ENCODE results near the gene AKAP9.
"Not testable (repeated sequence)": the region's sequence is repeated elsewhere in the genome, so short reads cannot be mapped to it uniquely, and the experiment has no call there.

The AKAP9 gene

DNA sequence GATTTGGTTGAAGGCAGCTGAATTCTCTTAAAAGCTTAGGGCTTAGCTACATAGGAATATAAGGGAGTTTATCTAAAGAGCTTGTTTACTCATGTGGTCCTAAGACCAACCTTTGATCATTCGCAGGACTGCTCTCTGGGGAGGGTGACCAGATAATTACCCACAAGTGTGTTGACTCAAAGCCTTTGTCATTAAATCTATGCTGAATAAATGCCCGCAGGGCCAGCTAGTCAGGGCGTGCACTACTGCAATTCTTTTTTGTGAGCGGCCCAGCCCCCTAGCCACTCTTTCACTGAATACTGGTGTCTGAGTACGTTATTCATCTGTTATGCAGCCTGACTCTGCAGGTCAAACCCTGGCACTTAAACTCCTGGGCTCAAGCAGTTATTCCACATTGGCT lies 69.6 kb downstream of the AKAP9 start:
- no peak for DNase-seq (ENCODE audit: low spot score)

DNA sequence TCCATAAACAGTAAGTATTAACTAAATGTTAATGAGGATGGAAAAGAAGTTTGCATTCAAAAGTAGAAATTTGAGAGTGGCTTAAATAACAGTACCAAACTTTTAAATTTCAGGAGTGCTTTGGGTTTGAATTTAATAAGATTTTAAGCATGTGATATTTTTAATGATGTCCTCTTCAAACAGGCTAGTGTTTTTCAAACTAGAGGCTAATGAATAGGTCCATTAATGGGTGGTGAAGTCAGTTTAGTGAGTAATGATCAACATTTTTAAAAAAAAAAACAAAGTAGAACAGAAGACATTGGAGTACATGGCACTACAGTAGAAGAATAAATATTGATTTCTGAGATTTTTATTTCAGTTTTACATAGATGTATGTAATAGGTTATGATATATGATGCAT lies 72.9 kb downstream of the AKAP9 start:
- no peak for DNase-seq (ENCODE audit: low spot score)

DNA sequence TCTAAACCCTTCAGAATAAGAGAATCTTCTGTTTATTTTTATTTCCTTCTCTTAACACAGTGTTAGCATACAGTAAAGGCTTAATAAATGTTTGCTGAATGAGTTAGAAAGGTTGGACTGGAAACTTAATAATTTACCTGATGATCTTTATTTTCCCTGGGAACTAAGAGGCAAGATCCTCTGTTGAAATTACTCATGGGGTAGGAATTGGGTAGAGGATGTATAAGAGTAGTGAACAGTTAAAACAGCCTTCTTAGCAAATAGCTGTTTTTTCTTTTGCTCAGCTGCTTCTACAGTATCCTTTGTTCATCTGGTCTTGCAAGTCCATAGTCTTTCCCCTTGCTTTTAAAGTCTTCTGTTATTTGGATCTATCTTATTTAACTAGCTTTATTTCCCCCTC lies 80.0 kb downstream of the AKAP9 start:
- no peak for DNase-seq (ENCODE audit: low spot score)

DNA sequence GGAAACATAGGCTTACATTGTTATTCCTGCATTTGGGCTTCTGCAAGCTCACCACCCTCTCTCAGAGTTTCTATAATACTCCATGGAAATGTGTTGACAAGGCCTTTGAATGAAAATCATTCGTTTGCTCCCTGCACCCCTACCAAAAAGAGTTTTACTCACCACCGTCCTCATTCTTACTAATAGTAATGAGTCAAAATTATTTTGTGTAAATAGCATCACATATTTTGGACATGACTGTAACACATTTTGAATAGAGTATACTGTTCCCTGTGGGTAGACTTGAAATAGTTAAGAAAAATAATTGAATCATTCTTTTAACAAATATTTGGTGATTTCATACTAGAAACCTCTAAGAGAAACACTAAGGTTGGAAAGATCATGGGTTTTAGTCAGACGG lies 84.6 kb downstream of the AKAP9 start:
- DNase-seq (ENCODE audit: low spot score), result no peak

DNA sequence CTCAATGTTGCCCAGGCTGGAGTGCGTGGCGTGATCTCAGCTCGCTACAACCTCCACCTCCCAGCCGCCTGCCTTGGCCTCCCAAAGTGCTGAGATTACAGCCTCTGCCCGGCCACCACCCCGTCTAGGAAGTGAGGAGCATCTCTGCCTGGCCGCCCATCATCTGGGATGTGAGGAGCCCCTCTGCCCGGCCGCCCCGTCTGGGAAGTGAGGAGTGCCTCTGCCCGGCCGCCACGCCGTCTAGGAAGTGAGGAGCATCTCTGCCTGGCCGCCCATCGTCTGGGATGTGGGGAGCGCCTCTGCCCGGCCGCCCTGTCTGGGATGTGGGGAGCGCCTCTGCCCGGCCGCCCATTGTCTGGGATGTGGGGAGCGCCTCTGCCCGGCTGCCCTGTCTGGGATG lies 86.0 kb downstream of the AKAP9 start:
- not testable (repeated sequence) for DNase-seq (ENCODE audit: low spot score)

DNA sequence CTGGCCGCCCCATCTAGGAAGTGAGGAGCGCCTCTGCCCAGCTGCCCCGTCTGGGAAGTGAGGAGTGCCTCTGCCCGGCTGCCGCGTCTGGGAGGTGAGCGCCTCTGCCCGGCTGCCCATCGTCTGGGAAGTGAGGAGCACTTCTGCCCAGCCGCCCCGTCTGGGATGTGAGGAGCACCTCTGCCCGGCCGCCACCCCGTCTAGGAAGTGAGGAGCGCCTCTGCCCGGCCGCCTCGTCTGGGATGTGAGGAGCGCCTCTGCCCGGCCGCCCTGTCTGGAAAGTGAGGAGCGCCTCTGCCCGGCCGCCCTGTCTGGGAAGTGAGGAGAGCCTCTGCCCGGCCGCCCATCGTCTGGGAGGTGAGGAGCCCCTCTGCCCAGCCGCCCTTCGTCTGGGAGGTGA lies 86.5 kb downstream of the AKAP9 start:
- DNase-seq (ENCODE audit: low spot score), result not testable (repeated sequence)

DNA sequence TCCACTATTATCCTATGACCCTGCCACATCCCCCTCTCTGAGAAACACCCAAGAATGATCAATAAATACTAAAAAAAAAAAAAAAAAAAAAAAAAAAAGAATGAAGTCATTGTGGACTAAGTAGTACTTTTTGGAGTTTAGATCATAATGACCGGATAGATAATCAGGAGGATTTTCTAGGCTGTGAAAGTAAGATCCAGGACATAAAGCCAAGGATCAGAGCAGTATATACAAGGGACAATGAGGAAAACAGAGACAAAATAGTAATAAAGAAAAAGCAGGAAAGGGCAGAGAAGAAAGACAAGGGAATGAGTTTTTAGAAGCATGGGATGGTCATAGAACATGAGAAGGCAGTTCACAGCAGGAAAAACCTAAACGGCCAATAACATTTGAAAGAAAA lies 87.6 kb downstream of the AKAP9 start:
- no peak for DNase-seq (ENCODE audit: low spot score)

DNA sequence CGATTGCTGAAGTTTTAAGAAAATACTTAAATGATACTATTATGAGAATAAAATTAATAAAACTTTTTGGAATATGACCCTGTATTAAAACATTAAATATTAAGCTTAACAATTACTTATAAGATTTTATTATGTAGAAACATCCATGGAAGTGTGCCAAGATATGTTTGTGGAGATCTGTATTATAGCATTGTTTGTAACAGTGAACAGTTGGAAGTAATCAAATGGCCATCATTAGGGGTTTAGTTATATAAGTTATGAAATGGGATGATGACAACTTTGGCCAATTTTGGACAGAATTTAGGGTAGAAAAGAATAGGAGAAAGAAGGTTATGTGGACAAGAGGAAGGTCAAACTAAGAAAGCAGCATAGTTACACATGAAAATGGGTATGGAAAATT lies 88.0 kb downstream of the AKAP9 start:
- DNase-seq (ENCODE audit: low spot score), result no peak

DNA sequence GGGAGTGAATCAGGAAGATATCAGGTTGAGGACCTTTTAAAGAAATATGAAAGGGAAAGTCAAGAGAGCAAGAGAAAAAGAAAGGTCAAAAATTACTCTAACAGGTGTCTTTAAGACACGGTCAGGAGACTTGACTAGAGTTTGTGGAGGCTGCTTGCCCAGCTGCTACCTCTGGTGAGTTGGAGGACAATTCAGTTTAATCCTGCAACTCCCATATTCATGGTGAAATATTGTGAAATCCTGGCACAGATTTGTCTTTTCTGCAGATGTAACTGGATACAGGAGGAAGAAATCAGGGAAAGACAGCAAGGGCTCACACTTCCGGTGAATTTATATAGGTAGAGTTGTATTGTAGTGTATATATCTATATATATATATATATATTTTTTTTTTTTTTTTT lies 93.5 kb downstream of the AKAP9 start:
- no peak for DNase-seq (ENCODE audit: low spot score)

DNA sequence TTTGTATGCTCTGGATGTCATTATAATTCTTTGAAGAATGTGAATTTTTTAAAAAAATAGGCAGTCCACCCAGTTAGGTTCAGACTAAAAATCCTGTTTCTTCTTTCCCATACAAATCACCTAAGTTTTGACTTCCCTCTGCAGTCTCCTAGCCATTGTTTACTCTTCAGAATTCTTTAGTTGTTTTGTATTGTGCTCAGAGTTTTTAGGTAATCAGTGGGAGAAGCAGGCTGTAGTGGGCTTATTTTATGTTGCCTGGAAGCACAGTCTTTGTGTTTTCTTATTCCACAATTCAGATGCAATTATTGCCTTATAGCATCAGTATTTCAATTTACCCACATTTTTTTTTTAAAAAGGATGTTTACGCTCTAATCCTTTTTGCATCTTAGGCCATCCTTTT lies 94.9 kb downstream of the AKAP9 start:
- DNase-seq (ENCODE audit: low spot score), result no peak

DNA sequence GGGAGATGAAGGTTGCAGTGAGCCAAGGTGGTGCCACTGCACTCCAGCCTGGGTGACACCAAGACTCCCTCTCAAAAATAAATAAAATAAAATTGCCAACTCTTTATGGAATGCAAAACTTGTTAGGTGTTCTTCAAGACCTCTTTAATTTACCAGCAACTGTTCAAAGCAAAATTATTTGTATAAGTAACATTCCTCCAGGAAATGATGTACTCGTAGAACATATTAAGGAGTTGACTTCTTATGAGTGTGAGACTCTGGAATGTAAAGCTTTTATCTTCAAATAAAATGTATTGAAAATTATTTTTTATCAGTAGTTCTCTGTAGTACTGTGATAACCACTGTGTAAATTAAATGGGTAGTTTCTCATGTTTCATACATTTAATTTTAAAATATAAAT lies 99.2 kb downstream of the AKAP9 start:
- DNase-seq (ENCODE audit: low spot score), result no peak

DNA sequence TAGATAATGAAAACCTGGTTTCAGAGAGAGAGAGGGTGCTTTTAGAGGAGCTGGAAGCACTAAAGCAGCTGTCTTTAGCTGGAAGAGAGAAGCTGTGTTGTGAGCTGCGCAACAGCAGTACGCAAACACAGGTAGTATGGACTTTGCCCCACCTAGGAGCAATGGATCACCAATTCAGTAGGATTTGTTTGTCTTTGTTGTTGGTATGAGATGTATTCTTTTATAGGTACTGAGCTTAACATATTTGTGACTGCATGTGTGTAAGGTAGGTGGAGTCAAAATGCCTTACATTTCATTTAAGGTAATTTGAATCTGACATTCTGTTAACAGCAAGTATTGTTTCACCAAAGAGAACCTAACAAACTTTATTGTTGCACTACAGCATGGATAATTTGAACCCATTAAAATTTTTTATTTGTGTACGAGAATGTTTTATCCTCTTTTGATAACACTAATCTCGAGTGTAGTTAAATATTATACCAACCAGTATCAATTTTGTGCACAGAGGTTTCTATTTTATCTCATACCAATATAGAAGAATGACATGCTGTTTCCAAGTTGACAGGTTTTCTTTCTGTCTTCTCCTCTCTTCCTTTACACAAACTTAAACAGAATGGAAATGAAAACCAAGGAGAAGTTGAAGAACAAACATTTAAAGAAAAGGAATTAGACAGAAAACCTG lies 101.5 kb downstream of the AKAP9 start:
- DNase-seq (ENCODE audit: low spot score), result no peak

DNA sequence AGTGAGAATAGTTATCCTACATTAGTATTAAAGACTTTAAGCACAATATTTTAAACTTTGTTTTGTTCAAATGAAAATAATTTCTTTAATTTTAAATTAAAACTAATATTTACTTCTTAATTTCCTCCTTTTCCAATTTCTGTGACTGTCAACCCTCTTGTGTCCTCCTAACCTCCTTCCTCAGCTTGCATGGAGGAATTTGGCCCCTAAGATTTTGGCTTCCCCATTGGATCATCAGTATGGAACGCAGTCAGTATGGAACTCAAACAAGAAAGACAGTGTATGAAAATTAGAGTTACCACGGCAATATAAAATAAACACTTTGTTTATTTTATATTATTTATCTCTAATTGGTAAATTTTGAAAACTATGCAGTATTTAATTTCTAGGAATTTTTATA lies 102.4 kb downstream of the AKAP9 start:
- no peak for DNase-seq (ENCODE audit: low spot score)

DNA sequence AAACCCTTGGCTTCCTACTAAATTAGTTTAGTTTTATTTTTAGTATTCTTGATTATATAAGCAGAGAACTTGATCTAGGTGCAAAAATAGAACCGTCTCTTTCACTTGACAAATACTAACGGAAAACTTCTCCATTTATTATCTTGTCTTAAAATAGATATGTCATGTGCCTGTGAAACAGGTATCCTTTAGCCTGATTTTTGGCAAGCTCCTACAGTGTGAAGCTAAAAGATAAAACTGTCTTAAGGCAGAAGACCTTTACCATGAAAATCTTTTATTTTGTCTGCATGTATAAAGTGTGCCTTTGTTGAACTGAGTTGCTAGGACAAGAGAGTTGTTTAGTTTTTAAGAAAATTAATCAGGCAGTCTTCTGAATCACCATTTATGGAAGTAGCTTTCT lies 103.0 kb downstream of the AKAP9 start:
- DNase-seq (ENCODE audit: low spot score), result no peak

DNA sequence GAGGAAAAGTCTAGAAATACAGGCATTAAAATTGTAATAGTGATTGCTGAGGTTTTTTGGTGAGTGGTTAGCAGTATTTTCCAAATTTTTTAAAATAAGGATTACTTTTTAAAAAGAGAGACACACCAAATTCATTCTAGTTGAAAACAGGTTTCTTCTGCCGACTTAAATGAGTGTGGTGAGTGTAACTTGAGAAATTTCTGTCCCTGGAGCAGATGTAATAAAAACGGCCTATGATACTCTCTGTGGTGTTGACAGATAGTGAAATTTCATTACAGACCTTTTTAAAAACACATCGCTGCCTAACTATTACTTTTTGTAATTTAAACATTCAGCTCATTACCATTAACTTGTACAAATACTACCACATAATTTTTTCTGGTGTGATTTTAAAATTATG lies 103.5 kb downstream of the AKAP9 start:
- no peak for DNase-seq (ENCODE audit: low spot score)

DNA sequence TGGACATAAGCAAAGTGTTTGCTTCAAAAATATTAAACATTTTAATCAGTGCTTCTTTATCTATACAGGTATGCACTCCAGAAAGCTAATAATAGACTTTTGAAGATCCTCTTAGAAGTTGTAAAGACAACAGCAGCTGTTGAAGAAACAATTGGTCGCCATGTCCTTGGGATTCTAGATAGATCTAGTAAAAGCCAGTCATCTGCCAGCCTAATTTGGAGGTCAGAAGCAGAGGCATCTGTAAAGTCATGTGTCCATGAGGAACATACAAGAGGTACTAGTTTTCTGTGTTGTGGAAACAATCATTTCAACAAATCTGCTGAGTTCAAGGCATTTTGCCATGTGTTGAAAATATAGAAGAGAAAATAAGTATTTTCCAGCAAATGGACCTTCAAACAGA lies 104.3 kb downstream of the AKAP9 start:
- DNase-seq (ENCODE audit: low spot score), result no peak

DNA sequence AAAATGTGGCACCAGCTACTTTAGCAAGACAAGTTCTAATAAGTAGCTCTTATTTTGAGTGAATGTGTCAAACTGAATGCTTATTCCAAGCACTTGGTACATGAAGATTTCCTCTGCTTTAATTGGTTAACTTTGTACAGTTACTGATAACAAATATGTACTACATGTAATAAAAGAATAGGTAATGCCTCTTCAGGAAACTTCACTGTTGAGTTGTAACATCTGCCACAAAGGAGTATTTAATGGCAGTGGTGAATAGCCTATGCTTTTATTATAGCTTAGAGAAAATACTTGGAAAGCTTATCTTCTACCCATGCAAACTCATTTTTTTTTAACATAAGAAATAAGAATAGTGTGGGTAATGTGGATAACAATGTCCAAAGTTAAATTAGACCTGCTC lies 111.0 kb downstream of the AKAP9 start:
- DNase-seq (ENCODE audit: low spot score), result no peak

DNA sequence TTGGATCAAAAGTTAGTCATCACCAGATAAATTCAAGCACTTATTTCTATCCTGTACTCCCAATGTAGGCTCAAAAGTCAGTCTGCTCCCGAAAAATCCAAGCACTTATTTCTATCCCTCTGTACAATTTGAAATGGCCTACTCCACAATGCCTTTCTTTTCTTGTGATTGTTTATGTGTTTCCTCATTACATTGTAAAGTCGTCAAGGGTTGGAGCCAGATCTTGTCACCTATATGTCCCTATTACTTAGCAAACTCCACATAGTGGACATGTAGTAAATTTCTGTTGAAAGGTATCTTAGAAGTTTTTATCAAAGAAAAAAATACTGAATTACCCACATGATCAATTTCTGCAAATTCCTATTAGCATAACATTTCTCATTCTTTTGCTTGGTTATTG lies 111.5 kb downstream of the AKAP9 start:
- no peak for DNase-seq (ENCODE audit: low spot score)

DNA sequence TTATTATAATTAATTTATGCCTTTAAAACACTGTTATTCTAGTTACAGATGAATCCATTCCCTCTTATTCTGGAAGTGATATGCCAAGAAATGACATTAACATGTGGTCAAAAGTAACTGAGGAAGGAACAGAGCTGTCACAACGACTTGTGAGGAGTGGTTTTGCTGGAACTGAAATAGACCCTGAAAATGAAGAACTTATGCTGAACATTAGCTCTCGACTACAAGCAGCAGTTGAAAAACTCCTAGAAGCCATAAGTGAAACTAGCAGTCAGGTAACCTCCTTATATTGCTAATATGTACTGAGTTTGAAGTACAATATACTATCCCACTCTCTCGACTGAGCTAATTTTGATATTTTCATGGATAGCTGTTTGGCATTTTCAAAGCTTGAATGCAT lies 112.0 kb downstream of the AKAP9 start:
- DNase-seq (ENCODE audit: low spot score), result no peak

DNA sequence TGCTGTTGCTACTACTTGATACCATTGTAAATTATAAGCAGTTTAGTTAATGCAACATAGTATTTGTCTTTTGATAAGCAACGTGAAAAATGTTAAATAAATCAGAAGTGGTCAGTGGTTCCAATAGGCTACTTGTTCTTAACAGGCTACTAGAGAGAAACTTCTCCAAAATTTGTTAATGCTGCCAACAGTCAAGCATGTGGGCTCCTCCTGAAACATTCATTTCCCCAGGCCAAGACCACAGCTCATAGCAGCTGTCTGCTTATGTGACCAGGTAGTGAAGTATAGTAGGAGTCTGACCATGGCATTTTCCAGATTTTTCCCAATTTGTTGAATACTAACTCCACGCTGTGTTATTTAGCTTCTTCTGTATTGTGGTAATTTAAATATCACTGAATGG lies 112.7 kb downstream of the AKAP9 start:
- no peak for DNase-seq (ENCODE audit: low spot score)

DNA sequence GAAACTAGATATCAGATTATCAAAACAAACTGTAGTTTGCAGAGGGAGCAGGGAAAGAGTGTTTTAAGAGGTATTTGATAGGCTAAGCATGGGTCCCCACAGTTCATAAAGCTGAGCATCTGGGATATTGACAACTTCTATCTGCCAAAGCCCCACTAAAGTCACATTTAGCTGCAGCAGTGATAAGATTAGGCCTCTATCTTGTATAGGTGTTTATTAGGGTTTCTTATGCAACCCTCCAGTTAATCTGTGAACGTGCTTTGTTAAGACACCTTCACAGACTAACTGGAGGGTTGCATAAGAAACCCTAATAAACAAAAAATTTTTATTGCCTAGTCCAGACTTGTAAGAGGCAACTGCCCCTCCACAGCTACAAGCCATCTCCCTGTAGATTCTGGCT lies 115.6 kb downstream of the AKAP9 start:
- DNase-seq (ENCODE audit: low spot score), result no peak

DNA sequence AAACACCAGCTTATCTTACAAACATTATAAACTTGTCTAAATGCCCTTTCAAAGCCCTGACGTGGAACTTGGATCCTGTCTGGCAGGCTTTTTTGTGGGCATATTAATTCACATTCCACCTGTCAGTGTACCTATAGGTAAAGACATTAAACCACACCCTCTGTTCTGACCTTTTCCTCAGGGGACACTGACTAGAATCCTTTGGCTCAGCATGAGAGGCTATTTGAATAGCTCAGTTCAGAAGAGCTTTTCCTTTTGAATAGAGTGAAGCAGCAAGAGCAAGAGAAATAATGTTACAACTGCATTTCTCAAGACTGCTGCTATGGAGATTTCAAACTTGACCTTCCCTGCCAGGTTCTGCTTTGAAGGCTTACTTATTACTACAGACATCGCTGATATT lies 116.7 kb downstream of the AKAP9 start:
- no peak for DNase-seq (ENCODE audit: low spot score)

DNA sequence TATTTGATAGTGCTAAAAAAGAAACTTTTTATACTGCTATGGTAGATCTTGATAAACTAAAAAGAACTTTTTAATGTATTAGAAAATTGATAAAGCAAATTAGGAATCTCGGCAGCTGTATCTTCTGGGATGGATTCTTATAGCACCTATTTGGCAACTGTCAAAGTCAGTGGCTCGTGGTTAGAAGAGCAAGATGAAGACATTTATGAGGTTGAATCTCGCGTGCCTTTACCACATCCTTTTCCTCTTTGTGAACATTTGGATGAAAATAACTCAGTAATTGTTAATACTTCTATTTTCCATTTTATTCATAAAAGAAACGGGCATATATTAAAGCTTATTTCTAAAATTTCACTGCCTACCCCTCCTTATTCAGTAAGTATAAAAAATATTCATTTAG lies 117.4 kb downstream of the AKAP9 start:
- DNase-seq (ENCODE audit: low spot score), result no peak

DNA sequence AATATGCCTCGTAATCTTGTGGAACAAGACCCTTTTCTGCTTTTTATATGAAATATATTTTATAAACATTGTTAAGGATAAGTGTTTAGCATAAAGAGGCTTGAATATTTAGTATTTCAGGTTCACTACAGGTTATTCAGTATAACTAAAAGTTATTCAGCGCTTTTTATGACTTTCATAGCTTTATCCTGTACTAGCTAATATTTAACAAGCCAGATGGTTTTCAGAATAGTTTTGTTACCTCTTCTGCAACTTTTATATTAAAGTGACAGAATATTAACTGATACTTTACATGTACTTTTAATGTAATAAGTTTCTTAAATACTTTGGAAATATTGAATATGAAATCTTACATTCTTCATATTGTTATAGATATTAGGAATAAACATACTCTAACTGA lies 118.2 kb downstream of the AKAP9 start:
- no peak for DNase-seq (ENCODE audit: low spot score)

DNA sequence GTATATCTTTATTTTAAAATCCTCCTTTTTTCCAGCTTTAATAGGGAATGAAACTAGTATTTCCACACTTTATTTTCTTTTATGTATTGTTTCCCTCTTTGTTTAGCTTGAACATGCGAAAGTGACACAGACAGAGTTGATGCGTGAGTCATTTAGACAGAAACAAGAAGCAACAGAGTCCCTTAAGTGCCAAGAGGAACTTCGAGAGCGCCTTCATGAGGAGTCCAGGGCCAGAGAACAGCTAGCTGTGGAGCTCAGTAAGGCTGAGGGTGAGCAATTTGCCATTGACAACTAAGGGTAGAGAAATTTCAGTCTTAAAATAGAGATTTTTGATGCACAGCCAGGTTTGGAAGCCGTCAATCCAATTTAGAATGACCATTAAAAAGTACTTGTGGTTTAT lies 120.5 kb downstream of the AKAP9 start:
- no peak for DNase-seq (ENCODE audit: low spot score)

All from hematopoietic multipotent progenitor cell treated with erythropoietin and hydrocortisone succinate and interleukin-3 and kit ligand, for 15 days (in vitro differentiated cells).